ENCODE measurements around the gene NPHP3. TPM values are rescaled to one million over a fixed set of nuclear protein-coding genes. Genes with fewer than 3 reads are reported as not detected.

Gene NPHP3
- total and polyA plus RNA-seq, 2 of the 4 experiments (the other 2 are of a cell fraction), result 19.9 to 21.3 TPM

- no peak for TF ChIP-seq RFX5 (IDR thresholded peaks at IDR 0.05; ENCODE audit: low read depth, low read length)
These were observed 8.8 kb upstream of the NPHP3 start (continued) for GRCh38 chr3:132730891-132731580.

DNA sequence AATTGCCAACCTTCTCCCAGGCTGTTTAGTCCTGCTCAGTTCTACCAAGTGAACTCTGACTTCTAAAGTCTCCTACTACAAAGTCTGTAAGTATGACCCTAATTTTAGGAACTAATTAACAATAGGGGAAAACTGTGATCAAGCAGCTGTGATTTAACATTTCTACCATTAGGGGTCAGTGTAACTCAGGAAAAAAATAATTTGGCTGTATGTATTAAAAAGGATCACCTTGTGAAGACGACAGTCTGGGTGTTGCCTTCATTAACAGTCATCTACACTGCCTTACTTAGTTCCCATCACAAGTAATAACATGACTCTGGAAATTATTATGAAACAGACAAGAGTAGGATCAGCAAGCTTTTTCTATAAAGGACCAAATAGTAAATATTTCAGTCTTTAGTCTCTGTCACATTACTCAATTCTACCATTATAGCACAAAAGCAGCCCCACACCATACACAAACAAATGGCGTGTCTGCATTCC lies 4.2 kb upstream of the NPHP3 start:
- Histone ChIP-seq H4K20me1 (ENCODE audit: insufficient read depth, low read length) (no peaks in the 10 kb centered on the region), H3K27ac (ENCODE audit: insufficient read depth, low read length) (no peak overlapping the region), H3K23ac (ENCODE audit: low read depth, low read length) (no peak overlapping the region), H4K8ac (ENCODE audit: low read depth in 2 of 2, low read length in 2 of 2) (no peak overlapping the region), H3K36me3 (ENCODE audit: control insufficient read depth, insufficient read depth, low read length) (no peaks in the 10 kb centered on the region), H2AK9ac (replicated peaks; ENCODE audit: low read depth, low read length, poor library complexity) (no peak overlapping the region), H2BK15ac (ENCODE audit: low read depth, low read length) (peak overlapping the region; percentile 44; the same call in 1 of the 3 replicates), H3K27me3 (ENCODE audit: control insufficient read depth, insufficient read depth, low read length) (peaks cover 5% of the 10 kb centered on the region), H3K56ac (ENCODE audit: extremely low read depth, insufficient read depth, low read length) (no peak overlapping the region), H3K14ac (replicated peaks; ENCODE audit: low read depth, low read length) (no peak overlapping the region), H2AK5ac (ENCODE audit: low read depth, low read length) (no peak overlapping the region), H3K18ac (ENCODE audit: low read depth, low read length) (no peak overlapping the region), H3K9ac (ENCODE audit: low read depth, low read length) (no peak overlapping the region), H2BK20ac (ENCODE audit: low read depth, low read length) (no peak overlapping the region), H4K5ac (ENCODE audit: low read depth, low read length) (no peak overlapping the region), H3K4me1 (ENCODE audit: control insufficient read depth, insufficient read depth, low read length) (peaks cover 3% of the 10 kb centered on the region; the same call in 1 of the 2 replicates), H3K79me1 (ENCODE audit: low read depth in 1 of 2, low read length in 2 of 2) (peaks cover 0 to 5% of the 10 kb centered on the region in 2 experiments; a peak in 2 of 4 replicates), H3K9me1 (ENCODE audit: insufficient read depth, low read length) (no peaks in the 10 kb centered on the region), H3K4me2 (ENCODE audit: low read depth, low read length) (no peak overlapping the region; the same call in 1 of the 2 replicates), H3K9me3 (ENCODE audit: control insufficient read depth, insufficient read depth, low read length) (no peaks in the 10 kb centered on the region), H3K4ac (ENCODE audit: low read depth, low read length) (no peak overlapping the region), H2AFZ (replicated peaks; ENCODE audit: low read length, poor library complexity) (no peak overlapping the region), H3K4me3 (ENCODE audit: insufficient read depth, low read depth, low read length) (no peak overlapping the region), H4K91ac (ENCODE audit: insufficient read depth, low read depth, low read length) (no peak overlapping the region), H2BK120ac (ENCODE audit: low read depth, low read length) (no peak overlapping the region), H2BK5ac (ENCODE audit: low read depth, low read length, poor library complexity, severe bottlenecking) (no peak overlapping the region)
- POLR2A ChIA-PET (ENCODE audit: unreplicated experiment), result no interaction called here
- no CpG with 5 or more reads among the region's 2 CpGs for WGBS, 2 experiments (ENCODE audit: extremely low coverage in 2 of 2, insufficient read length in 1 of 2)
- no TSS peak for BruUV-seq (replicated peaks)
- CTCF ChIA-PET, result interaction anchor here (0.6 to 1.9 kb wide), 11 partner anchors 9 to 1204 kb away, joined by 3 to 6 read pairs (median 4); no protein-coding TSS in a partner anchor
- DNase-seq (peak; percentile 22), ATAC-seq (ENCODE audit: low read depth) (no peak)
- dilution Hi-C loops (cut with HindIII; ENCODE audit: low sequenced_read_pairs, unreplicated experiment), result no loop called here
- in situ Hi-C loops (cut with MboI; ENCODE audit: low sequenced_read_pairs), result loop anchor here (5.0 to 25.0 kb wide), 3 partner anchors 311 to 1211 kb away; partner anchors contain the start of gene TMEM108
- TF ChIP-seq POLR2A (IDR thresholded peaks at IDR 0.05; ENCODE audit: low read depth, low read length) (no peak), SMC3 (IDR thresholded peaks at IDR 0.05; ENCODE audit: low read depth, low read length) (0 out of 2 replicates have a peak, but pooled peaks have one; percentile 21), CTCF (conservative IDR thresholded peaks at IDR 0.05; ENCODE audit: low read depth, low read length) (peak; percentile 71), RAD21 (IDR thresholded peaks at IDR 0.05; ENCODE audit: low read length) (peak; percentile 46), RCOR1 (IDR thresholded peaks at IDR 0.05; ENCODE audit: insufficient replicate concordance, low read length) (no peak), BHLHE40 (IDR thresholded peaks at IDR 0.05; ENCODE audit: low read depth, low read length) (no peak)
- intact Hi-C loops (cut with micrococcal nuclease), result no loop called here
